T-helper 2 cell treated with Interferon-gamma antibody and Interleukin-4, amounts not matched to agents 5 μg/mL and 100 μg/mL, for 36 hours (primary cell): ENCODE measurements around the gene RHEB.
A peak's percentile ranks its signal among the peaks of the same experiment; 100 is the strongest.

Experiments used
- DNase-seq: peaks from one replicate; pipeline ENCODE4 v3.0.0; 2021; ENCODE audit warnings: low spot score
- H3K27ac Mint-ChIP-seq: one replicate; pipeline ENCODE4 v1.8.0; 2021; ENCODE audit warnings: mild to moderate bottlenecking, mixed read lengths
- H3K27me3 Mint-ChIP-seq: one replicate; pipeline ENCODE4 v1.8.0; 2021; ENCODE audit warnings: low read depth, mixed read lengths
- H3K36me3 Mint-ChIP-seq: one replicate; pipeline ENCODE4 v1.8.0; 2021; ENCODE audit warnings: low read depth, mixed read lengths
- H3K4me1 Mint-ChIP-seq: one replicate; pipeline ENCODE4 v1.8.0; 2021; ENCODE audit warnings: low read depth, mixed read lengths
- H3K4me3 Mint-ChIP-seq: one replicate; pipeline ENCODE4 v1.8.0; 2022; ENCODE audit warnings: mild to moderate bottlenecking, moderate library complexity, mixed read lengths
- H3K9me3 Mint-ChIP-seq: one replicate; pipeline ENCODE4 v1.8.0; 2021; ENCODE audit warnings: mixed read lengths

The RHEB gene, protein sequence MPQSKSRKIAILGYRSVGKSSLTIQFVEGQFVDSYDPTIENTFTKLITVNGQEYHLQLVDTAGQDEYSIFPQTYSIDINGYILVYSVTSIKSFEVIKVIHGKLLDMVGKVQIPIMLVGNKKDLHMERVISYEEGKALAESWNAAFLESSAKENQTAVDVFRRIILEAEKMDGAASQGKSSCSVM

DNA sequence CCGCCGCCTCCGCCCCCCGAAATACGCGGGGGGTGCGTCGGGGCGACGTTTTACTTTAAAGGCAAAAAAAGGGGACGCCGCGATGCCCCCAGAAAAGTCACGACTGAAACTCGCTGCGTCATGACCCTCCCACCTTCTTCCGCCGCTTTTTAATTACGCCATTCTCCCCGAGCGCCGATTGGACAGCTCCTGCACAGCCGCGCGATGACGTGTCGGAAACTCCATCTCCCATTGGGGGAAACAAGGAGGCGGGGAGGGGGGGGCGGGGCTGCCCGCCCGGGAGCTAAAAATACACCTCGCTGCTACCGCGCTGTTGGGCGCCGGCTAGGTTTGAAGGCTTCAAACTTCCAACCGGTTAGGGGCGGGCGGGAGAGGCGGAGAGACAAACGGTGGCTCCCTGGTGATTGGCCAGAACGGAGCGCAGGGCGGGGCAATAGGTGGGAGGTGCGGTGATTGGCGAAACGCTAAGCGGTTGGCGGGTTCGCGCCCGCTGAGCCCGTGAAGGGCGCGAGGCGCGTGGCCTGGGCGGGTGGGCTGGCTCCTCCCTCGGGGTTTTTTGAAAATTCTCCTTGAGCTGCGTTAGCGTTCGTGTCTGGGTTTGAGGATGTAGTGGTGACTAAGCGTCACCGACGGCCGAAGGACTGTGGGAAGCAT lies at the start of gene RHEB:
TSS of gene RHEB (minus strand) at position 131 of the 654 bp plus-strand sequence. CDS start 384 bp downstream, outside the sequence.
- H3K27me3 Mint-ChIP-seq = peaks cover 2% of the 10 kb centered on the region
- peak within 1 kb of the TSS; percentile 96 for H3K4me3 Mint-ChIP-seq
- peak within 1 kb of the TSS; percentile 99 for H3K27ac Mint-ChIP-seq
- H3K4me1 Mint-ChIP-seq = peaks cover 28% of the 10 kb centered on the region
- peak; percentile 98 for DNase-seq
- no peaks in the 10 kb centered on the region for H3K9me3 Mint-ChIP-seq
- peaks cover 14% of the 10 kb centered on the region for H3K36me3 Mint-ChIP-seq

DNA sequence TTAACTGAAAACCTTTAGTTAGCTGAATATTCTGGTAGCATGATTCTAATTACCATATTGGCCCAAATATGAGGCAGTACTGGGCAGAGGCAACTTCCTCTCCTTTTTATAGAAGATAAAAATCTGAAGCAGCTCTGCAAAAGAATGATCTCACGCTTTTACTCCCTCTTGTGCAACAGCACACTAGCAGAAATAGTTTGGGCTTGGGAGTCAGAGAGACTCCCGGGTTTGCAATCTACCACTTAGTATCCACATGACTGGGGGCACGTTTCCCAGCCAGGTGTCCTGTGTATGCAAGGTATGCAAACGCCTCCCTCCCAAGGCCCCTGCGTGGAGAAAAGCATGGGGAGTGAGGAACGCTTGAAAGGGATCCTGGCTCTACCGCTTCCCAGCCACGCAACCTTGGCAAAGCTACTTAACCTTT lies 47.2 kb upstream of the RHEB start:
- Mint-ChIP-seq H3K9me3 (no peaks in the 10 kb centered on the region), H3K27me3 (no peaks in the 10 kb centered on the region), H3K4me1 (no peaks in the 10 kb centered on the region), H3K4me3 (no peak overlapping the region), H3K36me3 (peaks cover 2% of the 10 kb centered on the region), H3K27ac (no peak overlapping the region)
- DNase-seq = no peak

DNA sequence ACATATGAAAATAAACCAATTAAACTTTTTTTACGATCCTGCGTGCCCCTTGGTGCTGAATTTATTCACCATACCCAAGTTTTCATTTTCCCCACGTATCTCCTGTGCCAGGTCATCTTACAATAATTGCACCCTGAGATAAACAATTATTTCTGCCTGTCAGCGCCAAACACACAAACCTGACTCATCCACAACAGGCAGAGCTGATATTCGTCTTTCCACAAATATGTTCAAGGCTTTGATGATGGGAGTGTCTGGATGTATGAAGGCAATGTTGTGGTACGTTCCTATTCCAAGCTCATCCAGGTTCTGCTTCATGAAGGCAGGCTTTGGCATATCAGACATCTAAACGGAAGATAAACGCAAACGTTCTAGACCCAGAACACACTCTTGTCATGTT lies 45.8 kb upstream of the RHEB start:
- no peaks in the 10 kb centered on the region for H3K4me1 Mint-ChIP-seq
- no peak for DNase-seq
- H3K36me3 Mint-ChIP-seq = peaks cover 2% of the 10 kb centered on the region

DNA sequence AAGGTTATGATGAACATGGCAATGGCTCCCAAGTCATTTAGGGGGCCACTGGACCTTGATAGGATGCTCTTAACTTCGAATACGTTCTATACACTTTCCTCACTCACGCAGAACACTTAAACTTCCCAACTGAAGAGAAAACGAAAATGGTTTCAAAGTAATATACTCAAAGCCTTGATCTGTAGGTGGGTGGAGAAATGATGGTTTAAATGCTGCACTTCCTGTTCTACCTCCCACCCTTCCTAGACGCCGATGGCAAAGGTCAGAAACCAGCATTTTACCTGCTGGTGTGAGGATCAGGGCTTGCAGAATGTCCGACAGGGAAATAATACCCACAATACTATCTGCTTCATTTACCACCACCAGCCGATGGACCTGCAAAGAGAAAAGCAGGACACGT lies 40.5 kb upstream of the RHEB start:
- H3K4me3 Mint-ChIP-seq = no peak overlapping the region
- no peaks in the 10 kb centered on the region for H3K36me3 Mint-ChIP-seq
- H3K9me3 Mint-ChIP-seq = no peaks in the 10 kb centered on the region
- peaks cover 8% of the 10 kb centered on the region for H3K4me1 Mint-ChIP-seq
- no peak for DNase-seq
- no peaks in the 10 kb centered on the region for H3K27me3 Mint-ChIP-seq
- H3K27ac Mint-ChIP-seq = peak overlapping the region; percentile 7

More for the DNA sequence above, 45.8 kb upstream of the RHEB start:
- Mint-ChIP-seq H3K4me3 (no peak overlapping the region), H3K27ac (no peak overlapping the region), H3K27me3 (no peaks in the 10 kb centered on the region), H3K9me3 (no peaks in the 10 kb centered on the region)

DNA sequence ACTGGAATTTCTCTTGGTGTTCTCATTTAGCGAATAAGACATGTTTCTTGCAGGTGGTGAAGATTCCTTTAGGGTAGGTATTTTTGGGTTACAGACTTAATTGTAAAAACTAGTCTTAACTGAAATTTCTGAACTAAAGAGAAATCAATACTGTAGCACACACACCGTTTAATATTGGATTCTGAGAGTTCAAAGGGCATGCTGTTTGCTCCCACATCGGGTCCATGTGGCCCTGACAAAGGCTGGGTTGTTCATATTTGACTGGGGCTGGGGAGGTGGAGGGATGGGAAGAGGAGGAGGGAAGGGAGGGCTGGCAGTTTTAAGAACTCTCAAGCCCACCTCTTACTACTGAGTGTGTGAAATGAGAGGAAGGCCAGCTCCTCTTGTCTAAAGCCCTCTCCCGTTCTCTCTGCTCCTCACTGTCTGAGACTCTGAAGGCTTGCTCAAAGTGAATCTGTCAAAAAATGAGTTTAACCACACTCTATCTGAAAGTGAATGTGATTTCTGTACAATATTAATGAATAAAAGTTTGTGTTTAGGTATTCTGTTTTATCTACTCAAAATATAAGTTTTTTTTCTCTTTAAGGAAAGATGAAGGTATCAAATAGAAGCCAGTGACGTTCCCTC lies 40.0 kb upstream of the RHEB start:
- Mint-ChIP-seq H3K4me1 (peaks cover 8% of the 10 kb centered on the region), H3K9me3 (no peaks in the 10 kb centered on the region), H3K36me3 (no peaks in the 10 kb centered on the region), H3K27ac (peak overlapping the region; percentile 7), H3K27me3 (no peaks in the 10 kb centered on the region), H3K4me3 (no peak overlapping the region)
- DNase-seq = no peak

DNA sequence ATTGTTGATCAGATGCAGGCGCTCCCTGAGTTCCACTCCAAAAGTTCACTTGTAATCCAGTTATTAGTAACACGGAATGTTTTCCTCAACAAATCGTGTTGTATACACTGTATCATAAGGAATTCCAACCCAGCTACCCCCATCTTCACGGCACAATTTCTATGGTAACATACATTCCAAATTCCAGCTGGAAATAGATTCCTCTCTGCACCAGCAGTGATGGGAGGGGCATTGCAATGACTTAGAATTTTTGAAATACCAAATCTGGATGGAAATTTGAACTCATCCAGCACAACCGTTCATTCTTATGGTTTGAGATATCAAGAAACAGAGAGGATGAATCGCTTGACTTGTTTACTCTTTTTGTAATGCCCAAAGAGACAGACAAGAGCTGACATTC lies 38.9 kb upstream of the RHEB start:
- Mint-ChIP-seq H3K36me3 (no peaks in the 10 kb centered on the region), H3K27ac (no peak overlapping the region), H3K27me3 (no peaks in the 10 kb centered on the region), H3K4me1 (peaks cover 8% of the 10 kb centered on the region), H3K9me3 (no peaks in the 10 kb centered on the region), H3K4me3 (no peak overlapping the region)
- DNase-seq = no peak

DNA sequence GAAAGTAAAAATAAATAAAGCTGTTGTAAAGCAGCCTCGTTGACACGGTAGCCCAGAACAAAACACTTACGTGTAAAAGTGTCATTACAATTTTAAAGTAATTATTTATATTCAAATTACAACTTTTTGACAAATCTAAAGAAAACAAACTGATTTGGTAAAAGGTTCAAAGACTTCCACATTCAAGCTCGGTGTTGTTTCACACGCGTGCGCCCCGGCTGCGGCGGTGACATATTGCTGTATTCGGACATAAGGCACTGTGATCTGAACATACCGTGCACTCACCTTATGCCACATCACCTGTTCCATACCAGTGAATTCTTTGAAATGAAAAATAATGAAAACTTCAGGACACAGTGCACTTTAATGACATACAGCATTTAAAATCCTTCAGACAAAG lies 36.9 kb upstream of the RHEB start:
- Mint-ChIP-seq H3K27me3 (peaks cover 3% of the 10 kb centered on the region), H3K9me3 (no peaks in the 10 kb centered on the region), H3K4me1 (peaks cover 8% of the 10 kb centered on the region), H3K27ac (no peak overlapping the region), H3K4me3 (no peak overlapping the region), H3K36me3 (no peaks in the 10 kb centered on the region)
- DNase-seq = no peak

DNA sequence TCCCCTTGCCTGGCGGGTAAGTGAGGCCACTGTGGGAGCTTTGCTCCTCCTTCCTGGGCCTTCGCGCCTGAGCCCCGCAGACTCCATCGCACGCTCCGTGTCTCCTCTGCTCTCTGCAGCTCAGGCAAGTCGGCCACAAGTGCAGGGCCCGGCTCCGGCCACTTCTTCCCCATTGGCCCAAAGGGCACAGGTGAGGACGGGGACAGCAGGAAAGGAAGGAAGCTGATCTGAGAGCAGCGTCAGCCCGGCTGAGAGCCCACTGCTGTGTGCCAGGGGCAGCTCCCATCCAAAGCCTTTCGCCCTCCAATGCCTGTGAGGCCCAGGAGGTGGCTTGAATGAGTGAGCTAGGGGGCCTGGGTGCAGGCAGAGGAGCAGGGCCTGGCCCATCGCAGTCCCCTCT lies 33.7 kb upstream of the RHEB start:
- no peaks in the 10 kb centered on the region for H3K36me3 Mint-ChIP-seq

DNA sequence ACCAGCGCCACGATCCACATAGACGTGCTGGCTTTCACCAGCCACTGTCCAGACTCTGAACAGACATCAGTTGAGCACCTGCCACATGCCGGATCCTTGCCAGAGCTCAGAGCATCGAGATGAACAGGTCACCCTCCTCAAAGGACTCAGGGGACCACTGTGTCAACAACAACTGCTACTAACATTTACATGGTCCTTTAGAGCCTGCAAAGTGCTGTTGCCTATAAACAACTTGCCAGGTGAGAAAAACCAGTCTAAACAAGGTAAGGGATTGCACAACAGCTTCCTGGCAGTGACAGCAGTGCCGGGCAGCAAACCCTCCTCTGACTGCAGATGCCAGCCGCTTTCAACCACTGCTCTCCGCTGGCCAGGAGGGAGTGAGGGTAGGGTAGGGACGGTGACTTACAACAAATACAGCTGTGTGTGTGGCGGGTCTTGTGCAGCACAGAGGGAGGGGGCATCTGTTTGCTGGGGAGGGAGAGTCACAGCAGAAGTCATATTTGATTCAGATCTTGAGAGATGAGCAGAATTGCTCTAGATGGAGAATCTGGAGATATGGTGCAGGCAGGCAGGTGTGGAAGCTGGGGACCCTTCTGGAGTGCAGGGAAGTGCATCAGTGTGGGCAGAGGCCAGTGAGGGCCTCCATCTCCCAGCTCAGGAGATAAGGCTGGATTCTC lies 32.8 kb upstream of the RHEB start:
- Mint-ChIP-seq H3K27me3 (peaks cover 9% of the 10 kb centered on the region), H3K36me3 (no peaks in the 10 kb centered on the region), H3K4me3 (no peak overlapping the region), H3K4me1 (no peaks in the 10 kb centered on the region), H3K27ac (no peak overlapping the region), H3K9me3 (no peaks in the 10 kb centered on the region)
- no peak for DNase-seq

More for the DNA sequence above, 33.7 kb upstream of the RHEB start:
- Mint-ChIP-seq H3K4me1 (no peaks in the 10 kb centered on the region), H3K27ac (no peak overlapping the region), H3K27me3 (peaks cover 5% of the 10 kb centered on the region), H3K9me3 (no peaks in the 10 kb centered on the region), H3K4me3 (no peak overlapping the region)
- no peak for DNase-seq

DNA sequence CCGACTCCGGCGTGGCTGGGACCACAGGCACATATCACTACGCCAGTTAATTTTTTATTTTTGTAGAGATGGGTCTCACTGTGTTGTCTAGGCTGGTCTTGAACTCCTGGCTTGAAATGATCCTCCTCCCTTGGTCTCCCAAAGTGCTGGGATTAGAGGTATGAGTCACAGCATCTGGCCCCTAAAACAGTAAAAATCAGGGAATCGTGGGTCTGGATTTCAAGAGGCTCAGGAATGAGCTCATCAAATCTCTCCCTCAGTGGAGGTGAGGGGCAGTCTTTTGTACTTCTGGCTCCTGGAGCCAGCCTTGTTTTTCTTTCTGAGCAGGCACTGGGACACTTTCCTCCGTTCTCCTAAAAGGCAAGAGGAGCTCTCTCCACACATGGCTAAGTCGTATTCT lies 32.1 kb upstream of the RHEB start:
- Mint-ChIP-seq H3K27me3 (peaks cover 13% of the 10 kb centered on the region), H3K27ac (no peak overlapping the region), H3K9me3 (no peaks in the 10 kb centered on the region), H3K36me3 (no peaks in the 10 kb centered on the region), H3K4me1 (no peaks in the 10 kb centered on the region), H3K4me3 (no peak overlapping the region)
- DNase-seq = no peak

DNA sequence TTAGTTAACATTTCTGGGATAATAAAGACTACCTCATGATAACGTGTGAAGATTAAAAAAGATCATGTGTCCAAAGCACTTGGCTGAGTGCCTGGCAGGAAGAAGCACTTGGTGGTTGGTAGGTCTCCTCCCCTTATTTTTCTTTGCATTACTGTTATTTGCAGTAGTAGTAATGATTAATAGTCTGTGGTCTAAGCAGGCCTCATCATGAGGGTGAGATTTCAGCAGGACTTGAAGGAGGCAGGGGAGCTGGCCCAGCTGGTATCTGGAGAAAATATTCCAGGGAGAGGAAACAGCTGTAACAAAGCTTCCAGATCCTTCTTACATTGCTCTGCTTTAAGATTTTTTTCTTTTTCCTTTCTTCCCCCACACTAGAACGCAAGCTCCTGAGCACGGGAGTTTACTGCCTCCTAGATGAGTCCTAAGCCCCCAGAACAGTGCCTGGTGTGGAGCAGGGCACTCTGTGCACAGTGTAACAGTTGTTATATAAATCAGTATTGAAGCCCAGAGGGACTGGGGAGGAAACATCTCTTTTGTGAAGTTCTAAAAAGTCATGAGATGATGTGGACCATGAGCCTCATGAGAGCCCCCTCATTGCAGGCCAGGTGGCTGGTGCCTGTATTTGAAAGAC lies 31.1 kb upstream of the RHEB start:
- peaks cover 22% of the 10 kb centered on the region for H3K27me3 Mint-ChIP-seq
- no peaks in the 10 kb centered on the region for H3K36me3 Mint-ChIP-seq
- no peak overlapping the region for H3K4me3 Mint-ChIP-seq
- no peak overlapping the region for H3K27ac Mint-ChIP-seq
- DNase-seq = no peak
- H3K4me1 Mint-ChIP-seq = no peaks in the 10 kb centered on the region
- H3K9me3 Mint-ChIP-seq = no peaks in the 10 kb centered on the region

DNA sequence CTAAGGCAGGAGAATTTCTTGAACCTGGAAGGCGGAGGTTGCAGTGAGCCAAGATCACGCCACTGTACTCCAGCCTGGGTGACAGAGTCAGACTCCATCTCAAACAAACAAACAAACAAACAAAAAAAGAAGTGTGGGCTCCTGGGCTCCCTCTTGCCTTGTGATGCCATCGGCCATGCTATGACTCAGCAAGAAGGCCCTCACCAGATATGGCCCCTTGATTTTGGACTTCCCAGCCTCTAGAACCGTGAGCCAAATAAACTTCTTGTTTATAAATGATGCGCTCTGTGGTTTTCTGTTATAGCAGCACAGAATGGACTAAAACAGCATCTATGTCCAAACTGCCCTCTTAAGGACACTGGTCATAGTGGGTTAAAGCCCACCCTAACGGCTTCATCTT lies 29.9 kb upstream of the RHEB start:
- no peak overlapping the region for H3K4me3 Mint-ChIP-seq
- no peaks in the 10 kb centered on the region for H3K9me3 Mint-ChIP-seq
- H3K36me3 Mint-ChIP-seq = no peaks in the 10 kb centered on the region
- no peak overlapping the region for H3K27ac Mint-ChIP-seq
- H3K4me1 Mint-ChIP-seq = no peaks in the 10 kb centered on the region
- peaks cover 24% of the 10 kb centered on the region for H3K27me3 Mint-ChIP-seq
- DNase-seq = no peak

DNA sequence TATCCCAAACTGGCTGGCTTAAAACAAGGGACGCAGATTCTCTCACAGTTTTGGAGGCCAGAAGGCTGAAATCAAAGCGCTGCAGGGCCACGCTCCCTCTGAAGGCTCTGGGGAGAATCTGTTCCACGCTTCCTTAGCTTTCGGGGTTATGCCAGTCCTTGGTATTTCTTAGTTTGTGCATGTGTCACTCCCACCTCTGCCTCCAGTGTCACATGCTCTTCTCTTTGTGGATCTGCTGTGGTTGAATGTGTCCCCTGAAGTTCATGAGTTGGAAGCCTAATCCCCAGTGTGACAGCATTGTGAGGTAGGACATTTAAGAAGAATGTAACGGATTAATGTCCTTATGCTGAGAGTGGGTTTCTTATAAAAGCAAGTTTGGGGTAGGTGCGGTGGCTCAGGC lies 29.4 kb upstream of the RHEB start:
- no peak for DNase-seq
- Mint-ChIP-seq H3K36me3 (no peaks in the 10 kb centered on the region), H3K27me3 (peaks cover 28% of the 10 kb centered on the region), H3K9me3 (no peaks in the 10 kb centered on the region), H3K4me3 (no peak overlapping the region), H3K4me1 (no peaks in the 10 kb centered on the region), H3K27ac (no peak overlapping the region)

DNA sequence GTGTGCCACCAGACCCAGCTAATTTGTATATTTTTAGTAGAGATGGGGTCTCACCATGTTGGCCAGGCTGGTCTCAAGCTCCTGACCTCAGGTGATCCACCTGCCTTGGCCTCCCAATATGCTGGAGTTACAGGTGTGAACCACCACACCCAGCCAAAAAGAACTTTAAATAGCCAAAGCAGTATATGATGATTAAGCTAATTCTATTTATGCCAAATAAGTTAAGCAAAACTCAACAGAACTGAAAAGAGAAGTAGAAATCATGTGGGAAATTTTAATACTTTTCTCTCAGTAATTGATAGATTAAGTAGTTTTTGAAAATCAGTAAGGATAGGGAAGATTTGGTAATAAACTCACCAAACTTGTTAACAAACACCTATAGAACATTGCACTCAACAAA lies 24.5 kb upstream of the RHEB start:
- H3K4me3 Mint-ChIP-seq = no peak overlapping the region
- H3K27me3 Mint-ChIP-seq = peaks cover 35% of the 10 kb centered on the region

More for the DNA sequence above, 24.5 kb upstream of the RHEB start:
- no peaks in the 10 kb centered on the region for H3K9me3 Mint-ChIP-seq
- no peak for DNase-seq
- no peak overlapping the region for H3K27ac Mint-ChIP-seq
- H3K36me3 Mint-ChIP-seq = no peaks in the 10 kb centered on the region
- no peaks in the 10 kb centered on the region for H3K4me1 Mint-ChIP-seq
